HG02884 (cell line): ENCODE results near the gene XRN1.

Source experiments
- ATAC-seq: cut with Tn5 transposase; IDR thresholded peaks from one replicate; pipeline ENCODE4 v1.9.1; 2021; ENCODE audit warnings: mild to moderate bottlenecking, moderate library complexity; ENCODE audit not compliant: unreplicated experiment

XRN1 gene

GRCh38 chr3:142272200-142272891, 175.5 kb downstream of the XRN1 start:
- ATAC-seq = no peak

DNA sequence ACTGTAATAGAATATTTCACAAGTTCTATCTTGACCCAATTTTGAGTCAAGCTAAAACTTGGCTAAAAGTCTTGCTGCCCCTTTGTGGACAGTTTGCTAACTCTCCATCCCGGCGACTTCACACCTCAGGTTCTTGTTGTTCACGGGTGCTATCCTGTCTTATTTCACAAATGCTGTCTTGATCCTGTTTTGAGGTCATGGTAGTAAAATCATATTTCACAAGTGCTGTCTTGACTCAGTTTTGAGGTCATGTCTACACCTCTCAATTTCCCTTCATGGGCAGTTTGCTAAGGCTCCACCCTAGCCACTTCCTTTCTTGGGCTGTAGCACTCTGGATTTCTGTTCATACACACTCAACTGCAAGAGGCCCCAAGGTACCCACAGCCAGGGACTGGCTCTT, 177.4 kb downstream of the XRN1 start:
- ATAC-seq = no peak

DNA sequence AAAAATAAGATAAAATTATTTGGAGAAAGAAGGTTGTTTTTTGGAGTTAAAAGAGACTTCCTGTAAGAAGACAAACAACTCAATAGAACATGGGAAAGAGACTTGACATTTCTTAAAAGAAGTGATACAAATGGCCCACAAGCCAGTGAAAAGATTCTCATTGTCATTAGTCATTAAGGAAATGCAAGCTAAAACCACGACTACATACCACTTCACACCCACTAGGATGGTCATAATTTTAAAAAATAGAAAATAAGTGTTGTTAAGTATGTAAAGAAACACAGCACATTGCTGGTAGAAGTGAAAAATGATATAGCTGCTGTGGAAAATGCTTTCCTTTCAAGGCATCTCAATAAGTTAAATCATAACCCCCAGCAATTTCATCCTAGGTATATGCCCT, 178.1 kb downstream of the XRN1 start:
- ATAC-seq = no peak

DNA sequence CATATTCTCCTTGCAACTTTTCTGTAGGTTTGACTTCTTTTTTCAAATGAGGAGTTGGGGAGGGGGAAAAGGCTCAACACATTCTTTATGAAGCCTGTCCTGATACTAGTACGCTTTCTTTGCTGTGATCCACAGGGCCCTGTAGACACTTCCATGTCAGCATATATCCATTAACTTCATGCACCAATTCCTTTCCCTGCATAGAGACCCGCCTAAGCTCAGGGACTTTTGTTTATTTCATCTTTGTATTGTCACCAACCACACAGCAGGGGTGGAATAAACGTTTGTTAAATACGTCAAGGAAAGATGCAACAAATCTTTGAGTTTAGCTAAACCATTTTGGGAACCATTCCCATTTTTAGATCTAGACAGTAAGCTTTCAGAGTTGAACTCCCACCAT, 179.4 kb downstream of the XRN1 start:
- ATAC-seq = no peak

DNA sequence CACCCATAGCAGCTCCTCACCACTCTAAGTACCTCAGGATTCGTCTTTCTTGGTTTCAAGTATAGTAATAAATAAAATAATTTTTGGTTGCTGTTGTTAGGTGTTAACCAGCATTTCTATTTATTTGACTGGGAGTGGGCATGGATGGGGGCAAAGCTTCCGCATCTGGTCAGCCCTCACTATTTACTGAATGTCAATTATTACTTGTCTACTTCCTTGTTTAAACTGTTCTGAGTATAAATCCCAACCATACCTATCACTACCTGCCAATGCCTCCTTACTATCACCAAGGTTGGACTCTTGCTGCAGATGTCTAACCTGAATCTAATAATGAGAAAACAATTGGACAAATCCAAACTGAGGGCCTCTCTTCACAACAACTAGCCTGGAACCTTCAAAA, 180.6 kb downstream of the XRN1 start:
- ATAC-seq = no peak

- no peak for ATAC-seq
Measured at GRCh38 chr3:142263112-142263511, 184.7 kb downstream of the XRN1 start.

DNA sequence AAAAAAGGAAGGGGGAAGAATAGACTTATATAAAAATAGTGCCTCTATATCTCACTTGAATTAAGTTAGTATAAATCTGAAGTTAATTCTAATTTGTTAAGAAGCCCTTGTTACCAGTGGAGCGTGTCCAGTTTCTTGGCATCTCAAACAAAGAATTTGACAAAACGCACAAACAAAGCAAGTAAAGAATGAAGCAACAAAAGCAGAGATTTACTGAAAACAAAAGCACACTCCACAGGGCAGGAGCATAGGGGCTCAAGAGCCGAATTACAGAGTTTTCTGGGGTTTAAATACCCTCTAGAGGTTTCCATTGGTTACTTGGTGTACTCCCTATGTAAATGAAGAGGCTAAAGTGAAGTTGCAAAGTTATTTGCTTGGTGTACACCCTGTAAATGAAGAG, 188.5 kb downstream of the XRN1 start:
- ATAC-seq = no peak

DNA sequence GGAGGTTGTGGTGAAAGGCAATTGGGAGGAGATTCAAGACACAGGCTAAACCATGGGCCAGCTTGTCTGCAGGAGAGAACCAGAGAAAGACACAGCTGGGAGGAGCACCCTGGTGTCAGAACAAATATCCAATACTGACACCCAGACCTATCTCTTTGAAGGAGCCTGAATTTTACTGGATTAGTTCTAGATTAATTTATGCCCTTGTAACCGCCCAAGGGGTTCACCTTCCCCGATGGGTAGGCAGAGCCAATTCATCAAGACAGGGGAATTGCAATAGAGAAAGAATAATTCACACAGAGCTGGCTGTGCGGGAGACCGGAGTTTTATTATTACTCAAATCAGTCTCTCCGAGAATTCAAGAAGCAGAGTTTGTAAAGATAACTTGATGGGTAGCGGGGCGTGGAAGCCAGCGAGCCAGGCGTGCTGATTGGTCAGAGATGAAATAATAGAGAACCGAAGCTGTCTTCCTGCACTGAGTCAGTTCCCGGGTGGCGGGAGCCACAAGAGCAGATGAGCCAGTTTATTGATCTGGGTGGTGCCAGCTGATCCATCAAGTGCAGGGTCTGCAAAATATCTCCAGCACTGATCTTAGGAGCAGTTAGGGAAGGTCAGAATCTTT, 191.0 kb downstream of the XRN1 start:
- ATAC-seq = no peak
